GM12801 (cell line): ENCODE results near the gene GGTLC2.
"Not testable (repeated sequence)": the region's sequence is repeated elsewhere in the genome, so short reads cannot be mapped to it uniquely, and the experiment has no call there.

Experiments
- TF ChIP-seq, protein P1 (sequence below): IDR thresholded peaks from one replicate; pipeline ENCODE4 v1.5.1; 2011; ENCODE audit warnings: control low read depth; ENCODE audit not compliant: insufficient read length; ENCODE audit errors: extremely low read depth

The GGTLC2 gene

DNA sequence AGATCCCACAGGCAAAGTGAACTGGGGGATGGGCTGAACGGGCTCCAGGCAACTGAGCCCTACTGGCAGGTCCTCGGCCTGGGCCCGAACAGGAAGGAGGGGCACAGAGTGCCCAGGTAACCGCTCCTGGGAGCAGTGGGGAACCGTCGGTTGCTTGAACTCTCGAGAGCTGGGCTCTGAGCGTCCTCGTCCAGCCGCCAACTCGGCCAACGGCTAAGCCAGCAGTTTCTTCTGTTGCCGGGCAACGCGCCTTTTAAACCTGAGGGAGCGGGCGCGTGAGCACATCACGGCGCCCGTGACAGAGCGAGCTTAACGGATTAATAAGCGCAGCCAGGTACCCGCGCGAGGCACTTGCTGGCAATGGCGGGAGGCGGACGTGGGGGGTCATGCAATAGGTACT, at the start of gene GGTLC2:
TSS of gene GGTLC2 (plus strand) at position 301 of the 400 bp plus-strand sequence. CDS start 1,732 bp downstream, outside the sequence.
- TF ChIP-seq, protein P1, sequence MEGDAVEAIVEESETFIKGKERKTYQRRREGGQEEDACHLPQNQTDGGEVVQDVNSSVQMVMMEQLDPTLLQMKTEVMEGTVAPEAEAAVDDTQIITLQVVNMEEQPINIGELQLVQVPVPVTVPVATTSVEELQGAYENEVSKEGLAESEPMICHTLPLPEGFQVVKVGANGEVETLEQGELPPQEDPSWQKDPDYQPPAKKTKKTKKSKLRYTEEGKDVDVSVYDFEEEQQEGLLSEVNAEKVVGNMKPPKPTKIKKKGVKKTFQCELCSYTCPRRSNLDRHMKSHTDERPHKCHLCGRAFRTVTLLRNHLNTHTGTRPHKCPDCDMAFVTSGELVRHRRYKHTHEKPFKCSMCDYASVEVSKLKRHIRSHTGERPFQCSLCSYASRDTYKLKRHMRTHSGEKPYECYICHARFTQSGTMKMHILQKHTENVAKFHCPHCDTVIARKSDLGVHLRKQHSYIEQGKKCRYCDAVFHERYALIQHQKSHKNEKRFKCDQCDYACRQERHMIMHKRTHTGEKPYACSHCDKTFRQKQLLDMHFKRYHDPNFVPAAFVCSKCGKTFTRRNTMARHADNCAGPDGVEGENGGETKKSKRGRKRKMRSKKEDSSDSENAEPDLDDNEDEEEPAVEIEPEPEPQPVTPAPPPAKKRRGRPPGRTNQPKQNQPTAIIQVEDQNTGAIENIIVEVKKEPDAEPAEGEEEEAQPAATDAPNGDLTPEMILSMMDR: not testable (repeated sequence)

DNA sequence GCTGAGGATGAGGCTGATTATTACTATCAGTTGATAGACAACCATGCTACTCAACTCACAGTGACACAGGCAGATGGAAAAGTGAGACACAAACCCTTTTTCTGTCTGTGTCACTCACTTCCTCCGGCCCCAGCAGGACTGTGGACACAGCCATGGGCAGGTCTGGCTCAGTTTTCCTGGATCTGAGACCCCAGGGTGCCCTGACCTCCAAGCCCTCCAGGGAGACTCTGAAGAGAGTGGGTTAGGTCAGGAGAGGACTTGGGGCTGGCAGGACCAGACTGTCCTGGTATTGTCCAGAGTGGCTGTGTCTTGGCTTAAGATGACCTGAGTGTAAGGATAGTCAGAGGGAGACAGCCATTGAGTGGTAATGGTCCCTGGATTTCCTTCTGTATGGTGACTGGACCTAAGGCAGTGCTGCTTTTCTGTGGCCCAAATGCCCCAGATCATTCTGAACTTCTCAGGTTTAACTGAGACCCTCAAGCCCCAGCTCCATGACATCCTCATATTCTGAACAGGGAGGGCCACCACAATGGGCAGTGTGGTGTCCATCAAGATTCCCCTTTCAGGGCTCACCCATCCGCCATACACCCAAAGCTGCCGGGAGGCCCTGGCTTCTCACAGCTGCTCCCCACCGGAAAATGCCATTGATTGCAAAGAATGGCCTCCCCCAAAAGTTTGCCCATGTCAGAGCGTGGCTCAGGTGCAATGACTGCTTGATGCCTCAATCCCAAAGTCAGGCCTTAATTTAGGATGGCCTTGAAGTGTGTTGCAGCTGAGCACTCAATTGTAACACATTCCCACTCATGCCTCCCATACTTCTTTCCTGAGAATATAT, 49.2 kb upstream of the GGTLC2 start:
- TF ChIP-seq, protein P1: no peak

GRCh38 chr22:22598144-22598543, 46.3 kb upstream of the GGTLC2 start:
- TF ChIP-seq, protein P1: no peak

GRCh38 chr22:22599248-22599647, 45.2 kb upstream of the GGTLC2 start:
- TF ChIP-seq, protein P1: no peak

DNA sequence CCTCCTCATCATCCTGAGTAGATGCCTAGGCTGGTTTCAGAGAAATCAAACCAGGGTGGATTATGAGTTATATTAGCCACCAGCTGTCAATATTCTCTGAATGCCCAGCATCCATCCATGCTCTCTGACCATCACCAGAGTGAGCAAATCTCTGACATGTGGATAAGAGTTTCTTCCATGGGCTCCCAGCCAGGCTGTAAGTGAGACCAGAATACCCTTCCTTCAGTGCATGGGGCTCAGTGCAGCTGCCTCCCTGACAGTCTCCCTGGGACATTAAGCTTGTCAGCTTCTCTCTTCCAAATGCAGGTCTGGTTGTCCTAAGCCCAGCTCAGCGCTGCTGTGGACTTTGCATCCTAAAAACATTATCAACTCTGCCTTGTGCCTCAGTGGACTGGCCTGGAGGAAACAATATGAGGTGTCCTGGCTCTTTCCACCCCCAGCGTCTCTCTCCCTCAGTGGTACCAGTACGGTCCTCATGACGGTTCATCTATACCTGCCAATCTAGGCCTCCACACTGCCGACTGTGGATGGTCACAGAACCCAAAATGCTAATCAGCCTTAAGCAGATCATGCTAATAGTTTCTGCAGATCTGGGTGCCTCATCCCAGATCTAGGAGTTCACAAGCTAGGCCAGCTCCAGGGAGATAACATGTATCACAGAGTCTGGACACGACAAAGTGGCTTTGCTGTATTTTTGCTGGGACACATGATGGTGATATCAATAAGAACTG, 43.7 kb upstream of the GGTLC2 start:
- TF ChIP-seq, protein P1: no peak

DNA sequence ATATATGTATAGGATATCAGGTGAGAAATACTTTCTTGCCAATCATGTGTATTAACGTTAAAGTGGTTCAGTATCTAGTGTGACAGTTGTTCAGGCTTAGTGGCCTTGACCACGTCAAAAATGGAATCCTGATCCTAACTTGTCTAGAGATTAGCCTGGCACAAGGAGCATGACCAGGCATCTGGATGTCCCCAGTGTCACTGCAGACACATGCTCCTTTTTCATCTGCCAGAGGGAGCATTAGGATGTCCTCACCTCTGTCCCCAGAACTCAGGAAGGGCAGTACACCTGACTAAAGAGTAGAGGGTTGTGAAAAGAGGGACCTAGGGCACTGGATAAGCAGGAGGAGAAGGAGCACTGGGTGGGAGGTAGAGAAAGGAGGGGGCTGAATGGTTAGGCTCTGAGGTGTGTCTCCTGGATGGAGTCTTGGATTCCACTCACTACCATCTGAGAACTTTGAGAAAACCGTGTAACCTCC, 40.9 kb upstream of the GGTLC2 start:
- TF ChIP-seq, protein P1: no peak

- TF ChIP-seq, protein P1: no peak
These were observed 39.9 kb upstream of the GGTLC2 start for GRCh38 chr22:22604326-22605073.
